GM18870 (cell line): ENCODE results near the gene NEURL3.
A peak's percentile ranks its signal among the peaks of the same experiment; 100 is the strongest.

Source experiments
- ATAC-seq: cut with Tn5 transposase; IDR thresholded peaks from one replicate; pipeline ENCODE4 v1.9.1; 2021; ENCODE audit warnings: moderate library complexity; ENCODE audit not compliant: unreplicated experiment

The NEURL3 gene

GRCh38 chr2:96540136-96540535 is 35.0 kb upstream of the NEURL3 start:
- no peak for ATAC-seq

- ATAC-seq = no peak
These were observed 34.2 kb upstream of the NEURL3 start for GRCh38 chr2:96539215-96539920.

GRCh38 chr2:96538487-96539214 is 33.5 kb upstream of the NEURL3 start:
- no peak for ATAC-seq

- ATAC-seq = no peak
These were observed 32.8 kb upstream of the NEURL3 start for GRCh38 chr2:96537734-96538486.

GRCh38 chr2:96537066-96537733 is 32.0 kb upstream of the NEURL3 start:
- ATAC-seq = peak; percentile 46

GRCh38 chr2:96536445-96537065 is 31.4 kb upstream of the NEURL3 start, which contains the start of gene ARID5A:
TSS of gene ARID5A (plus strand) at chr2:96536752. CDS start at chr2:96536827, 75 bp downstream.
- peak; percentile 31 for ATAC-seq

- no peak for ATAC-seq
These were observed 30.2 kb upstream of the NEURL3 start for GRCh38 chr2:96535331-96535730.

- ATAC-seq = no peak
These were observed 29.6 kb upstream of the NEURL3 start for GRCh38 chr2:96534701-96535181.

- no peak for ATAC-seq
These were observed 29.0 kb upstream of the NEURL3 start for GRCh38 chr2:96534141-96534540.

- no peak for ATAC-seq
These were observed 28.3 kb upstream of the NEURL3 start for GRCh38 chr2:96533292-96534073.

GRCh38 chr2:96532641-96533291 is 27.6 kb upstream of the NEURL3 start:
- no peak for ATAC-seq

- ATAC-seq = peak; percentile 35
These were observed 26.8 kb upstream of the NEURL3 start for GRCh38 chr2:96531872-96532505.

GRCh38 chr2:96531366-96531765 is 26.2 kb upstream of the NEURL3 start:
- ATAC-seq = no peak

- no peak for ATAC-seq
These were observed 25.6 kb upstream of the NEURL3 start for GRCh38 chr2:96530474-96531357.

GRCh38 chr2:96530144-96530430 is 24.9 kb upstream of the NEURL3 start:
- no peak for ATAC-seq

GRCh38 chr2:96529376-96530143 is 24.4 kb upstream of the NEURL3 start:
- ATAC-seq = no peak

GRCh38 chr2:96528700-96529375 is 23.7 kb upstream of the NEURL3 start:
- ATAC-seq = no peak
